Kidney (tissue), 14 donors: Measurements from ENCODE around the gene SMIM35. TPM values are rescaled to one million over a fixed set of nuclear protein-coding genes. Genes with fewer than 3 reads are reported as not detected.

Source experiments
- DNase-seq, 5 donors: peaks; one replicate each; pipeline ENCODE4 v3.0.0-alpha.2; 2013 to 2020
- FAIRE-seq: peaks from 2 replicates; lab custom pipeline; 2012; peaks lifted over from hg19 to GRCh38; lab: Jason Lieb, UNC
- H3K27ac ChIP-seq, 2 donors: one replicate each; pipeline ENCODE4 v1.7.0; 2013; ENCODE audit warnings: low read depth in 2 of 2, low read length in 2 of 2, inconsistent platforms in 1 of 2
- H3K27me3 ChIP-seq: one replicate; pipeline ENCODE4 v1.7.1; 2013; ENCODE audit warnings: low read length, inconsistent platforms; ENCODE audit not compliant: control insufficient read depth, insufficient read depth
- H3K36me3 ChIP-seq, 3 donors: one replicate each; pipeline versions ENCODE4 v1.7.0 to v1.7.1; 2013; ENCODE audit warnings: low read length in 3 of 3, control low read depth in 1 of 3, inconsistent platforms in 1 of 3; ENCODE audit not compliant: insufficient read depth in 3 of 3, control insufficient read depth in 2 of 3
- H3K4me1 ChIP-seq, 3 donors: one replicate each; pipeline versions ENCODE4 v1.7.0 to v1.7.1; 2013; ENCODE audit warnings: low read length in 3 of 3, inconsistent platforms in 1 of 3, low read depth in 1 of 3; ENCODE audit not compliant: control insufficient read depth in 2 of 3, insufficient read depth in 2 of 3
- H3K4me3 ChIP-seq, 3 donors: one replicate each; pipeline versions ENCODE4 v1.7.0 to v1.8.1; 2013; ENCODE audit warnings: low read length in 3 of 3, control low read depth in 1 of 3, inconsistent platforms in 1 of 3
- H3K9ac ChIP-seq, 3 donors: one replicate each; pipeline versions ENCODE4 v1.7.0 to v1.7.1; 2013; ENCODE audit warnings: low read length in 3 of 3, control low read depth in 1 of 3, inconsistent platforms in 1 of 3
- H3K9me3 ChIP-seq, 3 donors: one replicate each; pipeline versions ENCODE4 v1.7.0 to v1.7.1; 2013; ENCODE audit warnings: low read length in 3 of 3, control low read depth in 1 of 3, inconsistent platforms in 1 of 3; ENCODE audit not compliant: control insufficient read depth in 2 of 3, insufficient read depth in 1 of 3
- CTCF ChIP-seq: IDR thresholded peaks from 3 replicates; pipeline ENCODE4 v1.5.1; 2012; ENCODE audit warnings: mild to moderate bottlenecking, moderate library complexity, borderline replicate concordance; ENCODE audit not compliant: insufficient read depth; ENCODE audit errors: extremely low read depth
- intact Hi-C: fragments of 100-400 bp; cut with DNase I; formaldehyde crosslinking; loops from one replicate; pipeline ENCODE4 v1.11.1; 2022
- polyA plus RNA-seq: library from polyadenylated mRNA; stranded (reverse); fragments of 350-450 nt; fragmentation: Illumina TruSeq; extraction: RNeasy Lipid Tissue Mini Kit (QIAGEN cat#74804); gene quantifications from one replicate; pipeline ENCODE4 v1.2.3, GENCODE V29; 2014; ENCODE audit warnings: low read depth, low replicate concordance; ENCODE audit not compliant: insufficient read depth
- total RNA-seq: library from RNA; stranded (reverse); fragmentation: NEBNext Ultra II Directional; extraction: Animal tissue kit (Norgen Biotek cat#: 25700); gene quantifications from one replicate; pipeline ENCODE4 v1.2.1, GENCODE V29; 2021
- donor health status: control.
- donor health status: control.
- donor health status: control.
- donor health status: control.
- donor health status: control.
- donor health status: DM: yes; HTN: yes; CAD: no.
- donor health status: Normal renal cell carcinoma (clear cell type).

The SMIM35 gene
- total and polyA plus RNA-seq, 2 donors from 2014 or later, result 0.80 TPM; not detected in 1

GRCh38 chr11:118129471-118130172, 42.9 kb upstream of the SMIM35 start:
- intact Hi-C loops, result no loop called here
- no peaks in the 10 kb centered on the region for H3K9me3 ChIP-seq
- FAIRE-seq, result no peak

GRCh38 chr11:118128721-118129470, 42.1 kb upstream of the SMIM35 start:
- Histone ChIP-seq H3K27me3 (no peaks in the 10 kb centered on the region), H3K27ac (no peak overlapping the region), H3K9ac (no peak overlapping the region), H3K9me3 (no peaks in the 10 kb centered on the region), H3K4me1 (no peaks in the 10 kb centered on the region), H3K4me3 (no peak overlapping the region), H3K36me3 (no peaks in the 10 kb centered on the region)
- DNase-seq, result peak in 1 of 5 donors; percentile 39
- no peak for TF ChIP-seq CTCF
- intact Hi-C loops, result no loop called here
- no peak for FAIRE-seq

More at GRCh38 chr11:118129471-118130172, 42.9 kb upstream of the SMIM35 start:
- H3K27ac ChIP-seq, result no peak overlapping the region
- H3K27me3 ChIP-seq, result no peaks in the 10 kb centered on the region
- H3K36me3 ChIP-seq, result no peaks in the 10 kb centered on the region
- H3K4me3 ChIP-seq, result no peak overlapping the region
- DNase-seq, result peak in 1 of 5 donors; percentile 83
- H3K4me1 ChIP-seq, result no peaks in the 10 kb centered on the region
- TF ChIP-seq CTCF, result no peak
- H3K9ac ChIP-seq, result no peak overlapping the region

- Histone ChIP-seq H3K4me3 (no peak overlapping the region), H3K36me3 (no peaks in the 10 kb centered on the region), H3K27ac (no peak overlapping the region), H3K9me3 (no peaks in the 10 kb centered on the region), H3K9ac (no peak overlapping the region), H3K27me3 (no peaks in the 10 kb centered on the region), H3K4me1 (no peaks in the 10 kb centered on the region)
- no peak for TF ChIP-seq CTCF
- DNase-seq, result peak in 1 of 5 donors; percentile 25
- FAIRE-seq, result no peak
- intact Hi-C loops, result no loop called here
Measured at GRCh38 chr11:118128310-118128709, 41.5 kb upstream of the SMIM35 start.
